ENCODE data around the gene MKS1.

GRCh38 chr17:58195518-58196123, 23.4 kb downstream of the MKS1 start:
- TF ChIP-seq EZH2 (IDR thresholded peaks at IDR 0.05; ENCODE audit: low read depth, low read length, severe bottlenecking) (no peak), EP300 (IDR thresholded peaks at IDR 0.05; ENCODE audit: borderline replicate concordance in 1 of 2, low read depth in 2 of 2, low read length in 2 of 2) (no peak), POLR2A (IDR thresholded peaks at IDR 0.05; ENCODE audit: control extremely low read depth in 1 of 2, low read depth in 2 of 2, low read length in 2 of 2) (no peak), POLR2AphosphoS5 (IDR thresholded peaks at IDR 0.05; ENCODE audit: low read depth, low read length) (no peak), ATF2 (IDR thresholded peaks at IDR 0.05; ENCODE audit: low read length) (no peak)

All from H1 (cell line).